Hematopoietic multipotent progenitor cell (in vitro differentiated cells): ENCODE measurements around the gene ZNF322. TPM values are rescaled to one million over a fixed set of nuclear protein-coding genes. Genes with fewer than 3 reads are reported as not detected.

Experiments
- DNase-seq, 3 donors: peaks; one replicate each; pipeline ENCODE4 v3.0.0-alpha.2; 2011 to 2015; ENCODE audit warnings: low read depth in 2 of 3, low spot score in 2 of 3
- total RNA-seq: library from RNA; depleted of rRNA; stranded (reverse); fragments of >200 nt; gene quantifications from one replicate; pipeline ENCODE4 v1.2.3, GENCODE V29; 2012

ZNF322 gene
- total RNA-seq, 1 donor, result 4.8 TPM

DNA sequence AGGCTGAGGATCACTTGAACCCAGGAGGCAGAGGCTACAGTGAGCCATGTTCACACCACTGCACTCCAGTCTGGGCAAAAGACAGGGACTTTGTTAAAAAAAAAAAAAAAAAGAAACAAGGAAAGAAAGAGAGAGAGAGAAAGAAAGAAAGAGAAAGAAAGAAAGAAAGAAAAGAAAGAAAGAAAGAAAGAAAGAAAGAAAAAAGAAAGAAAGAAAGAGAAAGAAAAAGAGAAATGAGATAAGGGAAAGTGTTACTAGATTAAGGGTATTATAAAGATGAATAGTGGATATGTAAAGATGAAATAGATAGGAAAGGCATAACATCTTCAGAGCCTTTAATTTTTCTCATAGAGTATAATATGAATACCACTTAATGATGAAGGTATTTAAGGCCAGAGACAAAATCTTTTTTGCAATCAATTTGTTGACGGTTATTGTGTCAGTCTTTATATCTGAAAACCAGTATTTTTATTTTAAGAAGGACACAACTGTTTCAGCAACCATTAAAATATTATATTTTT is 36.1 kb downstream of the ZNF322 start:
- DNase-seq, result no peak

DNA sequence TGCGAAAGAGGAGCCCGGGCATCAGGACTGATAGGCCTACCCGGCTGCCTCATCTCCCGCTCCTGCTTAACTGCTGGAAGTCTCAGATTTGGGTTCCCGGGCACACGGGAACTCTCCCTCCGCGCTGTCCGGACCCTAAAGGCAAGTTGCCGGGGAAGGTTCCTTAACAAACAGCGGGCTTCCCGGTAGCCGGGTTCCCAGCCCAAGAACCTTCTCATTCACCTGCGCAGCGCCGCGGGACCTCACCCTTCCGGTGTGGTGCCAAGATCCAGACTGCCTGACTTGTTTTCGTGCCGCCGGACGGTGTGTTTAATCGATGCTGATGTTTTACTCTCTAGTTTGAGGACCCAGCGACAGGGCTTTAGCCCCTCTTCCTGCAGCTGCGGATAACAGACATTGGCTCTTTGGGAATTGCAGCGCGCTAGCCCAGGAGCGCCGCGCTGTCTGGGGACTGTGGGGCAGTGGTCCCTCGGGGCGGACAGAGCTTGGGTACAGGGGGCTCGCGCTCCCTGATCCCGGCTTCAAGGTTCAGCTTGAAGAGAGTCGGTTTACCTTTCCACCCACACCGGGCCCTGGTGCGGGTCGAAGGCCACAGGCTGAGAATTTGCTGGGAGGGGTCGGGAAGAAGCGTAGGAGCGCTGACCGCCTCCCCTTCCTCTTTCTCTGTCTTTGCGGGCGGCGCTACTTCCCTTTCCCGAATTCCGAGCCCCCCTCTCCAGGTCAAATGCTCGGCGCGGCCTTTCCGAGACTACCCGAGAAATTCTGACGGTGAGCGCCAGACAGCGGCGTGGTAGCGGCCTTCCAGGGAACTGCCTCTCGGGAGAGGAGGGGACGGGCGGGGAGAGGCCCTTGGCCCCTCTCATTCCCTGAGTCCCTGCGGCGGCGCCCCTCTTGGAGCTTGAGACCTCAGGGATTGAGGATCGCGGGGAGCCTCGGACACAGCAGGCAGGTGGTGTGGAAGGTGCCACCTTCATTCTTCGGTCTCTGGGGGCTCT is 45.6 kb downstream of the ZNF322 start:
- no peak for DNase-seq

GRCh38 chr6:26613201-26613600 is 46.3 kb downstream of the ZNF322 start:
- no peak for DNase-seq

- no peak for DNase-seq
These were observed 47.9 kb downstream of the ZNF322 start for GRCh38 chr6:26611599-26611998.

DNA sequence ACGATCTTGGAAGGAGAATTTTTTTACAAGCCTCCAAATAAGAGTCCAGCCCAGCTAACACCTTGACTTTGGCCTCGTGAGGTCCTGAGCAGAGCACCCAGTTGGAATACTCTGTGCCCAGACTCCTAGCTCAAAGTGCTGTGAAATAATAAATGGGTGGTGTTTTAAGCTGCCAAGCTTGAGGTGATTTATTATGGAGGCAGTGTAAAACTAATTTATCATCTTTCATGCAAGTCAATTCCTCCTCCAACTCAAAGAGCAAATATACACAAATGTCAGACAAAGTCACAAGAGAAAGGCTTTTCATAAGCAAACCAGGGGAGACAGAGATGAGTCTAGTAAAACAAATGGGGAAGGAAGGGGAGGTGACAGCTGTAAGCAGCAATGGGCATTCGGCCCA is 50.1 kb downstream of the ZNF322 start:
- DNase-seq, result no peak

DNA sequence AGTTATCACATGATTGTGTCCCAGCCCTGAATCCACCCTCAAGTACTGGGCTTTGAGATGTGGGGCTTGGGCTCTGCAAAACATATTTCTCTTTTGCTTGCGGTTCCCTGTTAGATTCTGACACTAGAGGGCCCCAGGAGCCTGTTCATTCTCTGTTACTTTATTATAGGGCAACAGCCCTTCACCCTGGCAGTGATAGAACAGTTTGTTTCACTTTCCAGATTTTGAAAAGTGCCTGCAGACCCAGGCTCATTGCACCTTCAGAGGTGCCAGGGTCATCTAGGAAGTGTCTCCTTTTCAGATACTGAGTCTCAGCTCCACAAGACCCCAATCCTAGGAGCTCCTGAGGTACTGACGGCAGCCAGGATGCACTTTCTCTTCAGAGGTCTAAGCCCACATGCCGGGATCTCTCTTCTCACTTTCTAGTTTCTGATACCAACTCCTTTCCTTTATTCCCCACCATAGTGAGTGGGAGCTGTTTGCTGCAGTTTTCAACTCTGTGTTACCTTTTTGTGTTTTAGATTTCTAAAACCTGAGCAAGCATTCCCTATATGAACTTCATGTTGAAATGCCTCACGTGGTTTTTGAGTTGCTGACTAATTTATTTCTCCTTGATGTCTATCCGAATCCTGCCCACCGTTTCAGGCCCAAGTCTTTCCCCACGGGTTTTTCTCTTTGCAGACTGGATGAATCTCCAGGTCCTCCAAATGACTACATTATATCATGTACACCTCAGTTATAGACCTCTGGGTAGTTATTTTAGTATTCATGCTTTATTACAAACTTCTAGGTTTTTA is 51.9 kb downstream of the ZNF322 start:
- DNase-seq, result peak; percentile 37 to 84 (median 68)

DNA sequence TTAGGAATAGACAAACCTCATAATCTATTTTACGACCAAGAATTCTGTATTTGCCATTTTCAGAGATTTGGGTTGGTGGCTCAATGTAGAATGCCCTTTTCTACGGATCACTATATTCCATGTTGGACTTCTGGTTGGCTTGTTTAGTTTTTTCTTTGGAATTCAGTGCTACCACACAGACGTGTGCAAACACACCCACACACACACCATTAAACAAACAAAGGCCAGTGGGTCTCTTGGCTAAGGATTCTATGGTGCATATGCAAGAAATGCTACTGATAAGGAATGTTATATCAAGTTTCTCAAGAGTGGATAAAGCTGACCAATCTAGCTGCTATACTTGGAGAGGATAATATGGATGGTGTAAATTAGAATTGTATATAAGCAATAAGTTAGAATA is 54.7 kb downstream of the ZNF322 start:
- DNase-seq, result no peak

GRCh38 chr6:26604026-26604425 is 55.5 kb downstream of the ZNF322 start:
- no peak for DNase-seq

DNA sequence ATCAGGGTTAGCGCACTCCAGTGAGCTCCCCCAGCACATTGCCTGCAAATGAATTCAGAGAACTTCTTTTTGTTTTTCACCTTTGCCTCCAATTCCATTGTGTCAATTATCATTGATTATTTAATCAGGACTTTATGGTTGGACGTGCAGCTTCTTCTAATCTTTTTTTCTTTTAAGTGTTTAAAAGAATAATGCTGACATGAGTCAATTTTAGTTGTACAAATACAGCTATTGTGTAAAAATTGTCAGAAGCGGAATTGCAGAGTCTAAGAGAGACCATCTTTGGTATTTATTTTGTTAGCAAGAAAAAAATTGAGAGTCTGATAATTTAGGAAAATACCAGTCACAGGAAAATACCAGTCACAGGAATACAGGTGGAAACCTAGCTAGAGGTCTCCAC is 57.3 kb downstream of the ZNF322 start:
- no peak for DNase-seq

GRCh38 chr6:26600759-26601158 is 58.8 kb downstream of the ZNF322 start:
- DNase-seq, result no peak

- no peak for DNase-seq
These were observed 60.0 kb downstream of the ZNF322 start for GRCh38 chr6:26599591-26599990.

DNA sequence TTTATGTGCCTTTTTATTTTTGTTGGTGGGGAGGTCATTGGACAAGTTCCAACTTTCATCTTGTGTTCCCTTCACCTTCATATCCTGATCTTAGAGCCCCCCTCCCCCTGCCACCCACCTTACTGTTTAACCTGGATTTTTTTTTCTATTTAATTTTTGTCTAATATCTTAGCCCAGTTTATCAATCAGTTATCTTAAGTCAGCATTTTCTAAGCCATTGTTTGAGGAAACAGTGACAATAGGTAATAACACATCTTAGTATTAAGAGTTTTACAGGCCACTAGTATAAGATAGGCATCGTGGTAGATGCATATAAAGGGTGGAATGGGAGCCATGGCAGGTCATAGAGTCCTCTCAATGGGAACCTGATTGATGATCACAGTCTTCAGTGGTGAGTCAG is 60.4 kb downstream of the ZNF322 start:
- DNase-seq, result no peak

DNA sequence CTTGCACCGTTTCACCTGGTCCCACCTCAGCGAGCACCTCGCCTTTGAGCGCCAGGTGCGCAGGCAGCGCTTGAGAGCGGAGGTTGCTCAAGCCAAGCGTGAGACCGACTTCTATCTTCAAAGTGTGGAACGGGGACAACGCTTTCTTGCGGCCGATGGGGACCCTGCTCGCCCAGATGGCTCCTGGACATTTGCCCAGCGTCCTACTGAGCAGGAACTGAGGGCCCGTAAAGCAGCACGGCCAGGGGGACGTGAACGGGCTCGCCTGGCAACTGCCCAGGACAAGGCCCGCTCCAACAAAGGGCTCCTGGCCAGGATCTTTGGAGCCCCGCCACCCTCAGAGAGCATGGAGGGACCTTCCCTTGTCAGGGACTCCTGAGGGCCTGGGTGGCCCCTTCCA is 61.3 kb downstream of the ZNF322 start:
- no peak for DNase-seq

DNA sequence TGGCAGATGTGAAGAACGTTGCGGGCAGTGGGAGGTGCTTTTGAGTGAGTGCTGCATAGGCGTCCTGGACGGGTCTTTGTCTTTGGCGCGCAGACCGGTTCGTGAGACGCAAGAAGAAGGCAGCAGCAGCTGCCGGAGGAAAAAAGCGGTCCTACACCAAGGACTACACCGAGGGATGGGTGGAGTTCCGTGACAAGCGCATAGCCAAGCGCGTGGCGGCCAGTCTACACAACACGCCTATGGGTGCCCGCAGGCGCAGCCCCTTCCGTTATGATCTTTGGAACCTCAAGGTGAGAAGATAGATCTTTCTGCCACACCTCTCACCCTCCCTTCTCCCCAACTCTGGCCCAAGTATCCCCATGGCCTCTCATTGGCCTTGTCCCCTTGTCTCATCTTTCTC is 61.7 kb downstream of the ZNF322 start:
- DNase-seq, result no peak

GRCh38 chr6:26597389-26597766 is 62.2 kb downstream of the ZNF322 start:
- DNase-seq, result no peak

DNA sequence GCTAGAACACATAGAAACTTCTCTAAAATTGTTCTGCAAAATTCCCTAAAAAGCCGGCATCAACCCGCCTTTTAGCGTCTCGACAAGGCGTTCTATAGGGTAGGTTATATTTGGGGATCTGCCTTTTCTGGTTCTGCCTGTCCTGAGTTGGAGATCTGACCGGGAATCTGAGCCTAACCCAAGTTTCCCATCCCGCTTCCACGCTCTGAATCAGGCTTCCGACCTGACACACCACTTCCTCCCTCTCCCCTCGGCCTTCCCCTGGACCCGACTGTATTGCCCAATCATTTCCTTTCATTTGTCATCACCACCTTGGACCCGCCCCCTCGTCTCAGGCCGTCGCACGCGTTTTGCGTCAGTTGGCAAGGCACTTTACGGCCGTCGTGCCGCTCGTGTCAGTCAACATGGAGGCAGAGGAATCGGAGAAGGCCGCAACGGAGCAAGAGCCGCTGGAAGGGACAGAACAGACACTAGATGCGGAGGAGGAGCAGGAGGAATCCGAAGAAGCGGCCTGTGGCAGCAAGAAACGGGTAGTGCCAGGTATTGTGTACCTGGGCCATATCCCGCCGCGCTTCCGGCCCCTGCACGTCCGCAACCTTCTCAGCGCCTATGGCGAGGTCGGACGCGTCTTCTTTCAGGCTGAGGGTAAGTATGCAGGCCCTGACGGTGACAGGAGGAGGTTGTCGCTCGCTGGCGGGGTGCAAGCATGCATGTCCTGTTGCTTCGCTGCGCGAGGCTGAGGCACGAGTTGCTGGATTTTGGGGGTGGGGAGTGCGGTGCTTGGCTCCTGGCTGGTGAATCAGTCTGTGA is 62.8 kb downstream of the ZNF322 start, which contains the start of gene ABT1:
ABT1 (plus strand) TSS at position 375 of the 810 bp plus-strand sequence; CDS start at position 405, 30 bp downstream.
- DNase-seq, result peak; percentile 94 to 99 (median 99)

DNA sequence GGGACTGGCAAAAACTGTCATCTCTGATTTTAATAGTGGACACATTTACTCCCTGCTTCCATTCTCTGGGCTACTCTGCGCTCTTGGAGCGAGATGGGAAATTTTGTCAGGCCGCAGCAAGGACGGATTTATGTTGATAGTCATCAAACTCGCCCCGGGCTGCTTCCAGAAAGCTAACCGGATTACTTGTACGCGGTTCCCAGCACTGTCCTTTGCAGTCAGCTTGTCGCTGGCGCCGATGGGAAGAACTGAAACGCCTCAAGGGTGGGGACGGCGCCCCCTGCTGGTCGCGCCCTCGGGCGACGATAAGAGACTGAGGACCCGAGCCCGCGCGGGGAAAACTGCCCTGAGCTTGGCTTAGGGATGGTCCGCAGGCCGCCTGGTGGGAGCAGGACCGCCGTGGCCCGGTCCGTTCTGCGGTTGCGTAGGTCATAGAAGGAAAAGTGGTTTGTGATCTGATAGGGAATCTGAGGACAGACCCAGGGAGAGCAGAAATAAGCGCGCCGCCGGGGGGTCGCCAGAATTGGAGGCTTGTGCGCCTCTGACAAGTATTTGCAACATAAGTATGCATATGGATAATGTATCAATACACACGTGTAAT is 63.8 kb downstream of the ZNF322 start:
- DNase-seq, result peak; percentile 84 to 88 (median 88)

DNA sequence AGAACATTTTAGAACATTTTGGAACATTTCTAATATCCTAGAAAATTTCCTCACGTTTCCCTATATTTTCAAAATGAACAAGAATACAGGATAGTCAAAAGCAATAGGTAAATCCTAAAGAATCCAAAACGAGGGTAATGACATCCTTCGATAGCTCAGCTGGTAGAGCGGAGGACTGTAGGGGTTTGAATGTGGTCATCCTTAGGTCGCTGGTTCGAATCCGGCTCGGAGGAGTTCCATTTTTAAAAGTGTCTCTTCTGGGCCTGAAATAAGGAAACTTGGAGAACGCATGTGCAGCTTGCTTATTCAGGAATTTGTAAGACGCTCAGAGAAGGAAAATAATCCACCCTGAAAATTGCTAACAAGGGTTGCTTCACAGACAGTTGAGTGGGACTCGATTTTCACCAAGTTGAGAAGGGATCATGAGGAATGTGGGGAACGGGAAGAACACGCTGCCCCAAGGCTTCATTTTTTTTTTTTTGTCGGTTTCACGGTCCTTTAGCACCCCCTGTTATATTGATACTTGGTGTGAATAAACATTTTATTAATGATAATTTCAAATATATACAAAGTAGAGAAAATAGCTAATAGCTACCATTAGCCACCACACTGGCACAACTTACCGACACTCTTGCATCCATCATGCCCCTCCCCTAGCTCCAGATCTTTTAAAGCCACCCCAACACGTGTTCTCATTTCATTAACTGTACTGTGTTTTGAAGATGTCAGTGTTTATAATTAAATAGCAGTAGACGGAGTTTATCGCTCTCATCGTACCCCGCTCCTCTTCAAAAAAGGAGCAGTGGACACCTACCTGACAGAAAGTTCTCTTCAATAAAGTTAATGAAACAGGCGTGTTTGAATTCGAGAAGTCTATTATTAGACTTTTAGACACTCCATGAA is 64.6 kb downstream of the ZNF322 start:
- peak in 1 of 3 donors; percentile 51 for DNase-seq

DNA sequence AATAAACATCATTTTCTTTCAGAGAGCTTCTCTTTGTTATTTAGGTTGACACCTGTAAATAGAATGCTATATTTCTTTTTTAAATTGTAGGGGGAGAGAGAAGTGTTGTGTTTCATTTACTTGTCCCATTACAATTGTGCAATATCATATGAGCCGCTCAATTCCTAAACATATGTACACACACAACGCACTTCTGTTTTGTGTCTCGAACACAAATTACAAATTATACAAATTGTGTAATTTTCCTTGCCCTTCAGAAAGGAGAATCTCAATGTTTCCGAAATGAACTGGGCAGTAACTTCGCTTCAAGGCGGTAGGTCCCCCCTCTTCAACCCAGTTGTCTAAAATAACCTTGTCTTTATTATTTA is 65.4 kb downstream of the ZNF322 start:
- DNase-seq, result no peak
